ENCODE measurements around the gene NTS.

The NTS gene, protein sequence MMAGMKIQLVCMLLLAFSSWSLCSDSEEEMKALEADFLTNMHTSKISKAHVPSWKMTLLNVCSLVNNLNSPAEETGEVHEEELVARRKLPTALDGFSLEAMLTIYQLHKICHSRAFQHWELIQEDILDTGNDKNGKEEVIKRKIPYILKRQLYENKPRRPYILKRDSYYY

DNA sequence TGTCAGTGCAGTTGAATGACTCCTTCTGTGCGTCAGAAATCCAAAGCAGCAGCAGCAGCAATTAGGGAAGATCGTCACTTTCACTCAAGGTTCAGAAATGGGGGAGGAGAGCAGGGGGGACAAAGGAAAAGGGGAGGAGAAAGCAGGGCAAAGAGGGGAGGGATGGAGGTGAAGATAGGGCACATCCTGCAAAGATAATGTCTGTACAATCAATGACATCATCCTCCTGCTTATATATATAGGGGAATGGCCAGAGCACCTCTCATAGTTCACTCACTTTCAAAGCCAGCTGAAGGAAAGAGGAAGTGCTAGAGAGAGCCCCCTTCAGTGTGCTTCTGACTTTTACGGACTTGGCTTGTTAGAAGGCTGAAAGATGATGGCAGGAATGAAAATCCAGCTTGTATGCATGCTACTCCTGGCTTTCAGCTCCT, at the start of gene NTS:
Gene NTS (plus strand): TSS at position 265 of the 431 bp plus-strand sequence. CDS start 109 bp downstream, at position 374.
- no peak for DNase-seq

DNA sequence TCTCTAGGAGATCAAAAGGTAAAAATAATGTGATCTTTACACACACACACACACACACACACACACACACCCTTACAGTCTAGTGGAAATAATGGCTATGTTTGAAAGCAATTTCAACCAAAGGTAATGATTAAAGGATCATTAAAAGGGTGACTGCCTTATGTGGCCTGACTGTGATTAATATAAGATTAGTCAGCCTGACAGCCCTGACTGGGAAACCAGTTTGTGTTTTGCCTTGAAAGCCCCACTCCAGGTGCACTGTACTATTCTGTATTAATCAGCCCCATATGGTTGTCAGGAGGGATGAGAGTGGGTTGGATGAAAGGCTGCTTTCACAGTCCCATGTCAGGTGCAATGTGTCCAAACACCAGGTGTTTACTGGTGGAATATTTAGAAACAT, 48.3 kb upstream of the NTS start:
- no peak for DNase-seq

DNA sequence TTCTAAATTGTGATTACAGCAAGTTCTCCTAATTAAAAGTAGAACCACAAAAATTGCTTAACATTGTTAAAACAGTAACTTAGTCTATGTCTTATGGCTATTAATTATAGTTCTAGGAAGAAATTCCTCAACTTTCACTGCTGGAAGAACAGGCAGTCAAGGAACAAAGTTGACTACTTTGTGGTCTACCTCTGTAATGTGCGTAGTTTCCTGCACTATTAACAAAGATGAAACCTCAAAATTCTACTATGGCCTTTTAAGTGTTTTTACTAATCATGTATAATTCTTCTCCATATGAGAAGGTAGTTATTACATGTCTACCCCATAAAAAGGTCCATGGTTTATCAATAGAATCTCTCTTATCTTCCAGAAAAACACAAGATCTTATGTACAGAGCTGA, 45.5 kb upstream of the NTS start:
- DNase-seq: no peak

DNA sequence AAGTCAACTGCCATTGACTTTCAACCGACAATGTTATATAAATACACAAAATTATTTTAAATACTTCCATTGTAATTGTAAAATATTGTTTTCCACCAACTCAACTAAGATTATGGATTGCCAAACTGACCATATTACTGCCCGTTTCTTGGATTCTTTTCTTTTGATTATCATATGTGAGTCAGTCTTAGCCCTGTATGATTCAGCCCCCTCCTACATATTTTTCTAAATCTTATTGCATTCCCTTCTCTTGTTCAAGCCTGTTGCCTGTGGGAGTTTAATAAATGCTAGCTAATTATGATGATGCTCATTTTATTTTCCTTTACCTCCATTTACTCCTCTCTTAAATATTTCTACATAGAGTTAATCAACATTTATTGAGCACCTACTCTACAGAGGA, 44.7 kb upstream of the NTS start:
- DNase-seq: no peak

DNA sequence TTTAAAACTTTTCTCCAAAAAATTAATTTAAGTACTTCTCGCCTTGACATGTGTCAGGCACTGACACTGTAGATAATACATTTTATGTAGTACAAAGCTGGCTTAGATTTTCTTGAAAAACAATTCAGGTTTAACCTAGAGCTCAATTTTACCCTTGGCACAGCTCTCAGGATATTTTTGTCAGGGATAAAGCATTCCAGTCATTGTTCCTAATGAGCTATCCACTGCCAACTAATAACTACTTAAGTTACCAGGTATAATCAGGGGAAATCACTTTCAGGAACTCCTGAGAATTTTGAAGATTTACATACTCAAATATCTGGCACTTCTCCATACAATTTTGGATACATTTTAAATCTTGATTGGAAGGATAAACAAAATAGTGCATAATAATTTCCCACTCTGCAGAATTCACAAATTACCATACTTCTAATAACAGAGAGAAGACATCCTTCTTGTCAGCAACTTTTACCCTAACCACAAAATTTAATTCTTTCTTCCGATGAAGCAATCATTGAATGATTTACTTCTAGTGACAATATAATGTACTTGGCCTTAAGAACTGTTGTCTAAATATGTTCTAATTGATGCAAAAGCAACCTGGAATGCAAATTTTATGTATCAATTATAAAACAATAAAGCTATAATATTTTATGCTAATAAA, 42.6 kb upstream of the NTS start:
- no peak for DNase-seq

DNA sequence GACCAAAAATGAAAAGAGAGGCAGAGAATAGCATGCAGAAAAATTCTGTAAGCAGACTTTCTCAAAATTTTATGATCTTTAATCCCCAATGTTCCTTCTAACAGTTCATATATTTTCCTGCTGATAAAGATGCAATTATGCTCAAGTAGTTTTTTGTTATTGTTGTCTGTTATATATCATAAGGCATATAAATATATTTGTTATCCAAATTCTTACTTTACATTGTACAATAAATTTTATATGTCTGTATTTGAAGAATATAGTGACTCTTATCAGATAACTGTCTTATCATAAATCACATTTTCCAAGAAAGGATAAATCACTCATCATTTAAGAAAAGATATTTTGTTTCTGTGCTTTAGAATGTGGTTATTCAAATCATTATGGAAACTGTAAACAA, 40.5 kb upstream of the NTS start:
- no peak for DNase-seq

DNA sequence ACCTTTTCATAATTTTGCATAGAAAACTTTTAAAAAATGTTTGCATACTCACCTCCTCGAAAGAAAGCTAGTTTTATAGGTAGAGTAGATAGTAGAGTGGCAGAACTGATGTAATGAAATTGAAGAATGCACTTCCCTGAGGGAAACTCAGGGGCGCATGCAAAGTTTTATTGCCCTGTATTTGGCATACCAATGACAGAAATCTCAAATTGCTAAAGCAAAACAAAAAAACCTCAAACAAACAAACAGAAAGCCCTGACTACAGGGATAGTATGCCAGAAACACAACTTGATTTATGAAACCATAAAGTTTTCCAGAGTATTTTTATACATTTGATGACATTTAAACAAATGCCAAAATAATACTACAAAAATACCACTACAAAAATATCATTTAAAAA, 39.7 kb upstream of the NTS start:
- no peak for DNase-seq

GRCh38 chr12:85835426-85836196, 38.5 kb upstream of the NTS start:
- DNase-seq: no peak

- DNase-seq: no peak
Observed at GRCh38 chr12:85836197-85837090, 37.7 kb upstream of the NTS start, which contains the start of gene RASSF9. RASSF9 (minus strand) TSS chr12:85836409; CDS start chr12:85836201, 208 bp downstream.

DNA sequence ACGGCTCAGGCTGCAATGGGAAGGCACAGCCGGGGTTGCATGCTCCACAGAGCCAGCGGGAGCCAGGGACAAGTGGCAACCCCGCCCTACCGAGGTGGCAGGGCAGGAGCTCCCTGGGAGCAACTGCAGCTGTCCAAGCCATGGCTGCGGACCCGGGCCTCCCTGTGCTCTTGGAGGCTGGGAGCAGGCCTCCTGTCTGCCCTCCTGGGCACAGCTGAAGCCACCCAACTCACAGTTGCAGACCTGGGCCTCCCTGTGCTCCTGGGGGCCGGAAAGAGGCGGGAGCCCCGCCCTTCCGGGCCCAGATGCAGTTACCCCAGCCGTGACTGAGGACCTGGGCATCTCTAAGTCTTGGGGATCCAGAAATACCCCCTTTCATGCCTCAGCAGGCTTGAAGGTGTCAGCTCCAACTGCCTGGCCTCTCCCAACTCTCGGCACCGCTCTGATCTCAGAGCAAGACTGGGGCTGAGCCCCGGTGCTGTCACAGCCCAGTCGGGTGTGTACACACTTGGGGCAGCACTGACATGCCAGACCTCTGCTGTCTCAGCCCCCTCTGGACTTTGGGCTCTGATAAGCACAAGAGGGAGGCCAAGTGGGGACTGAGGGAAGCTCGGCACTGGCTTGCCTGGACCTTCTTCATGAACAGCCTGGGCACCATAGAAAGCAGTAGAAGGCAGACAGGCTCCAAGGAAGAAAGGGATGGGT, 30.3 kb upstream of the NTS start:
- DNase-seq: no peak

GRCh38 chr12:85849344-85849743, 24.8 kb upstream of the NTS start:
- no peak for DNase-seq

- no peak for DNase-seq
Observed at GRCh38 chr12:85855305-85855704, 18.8 kb upstream of the NTS start.

DNA sequence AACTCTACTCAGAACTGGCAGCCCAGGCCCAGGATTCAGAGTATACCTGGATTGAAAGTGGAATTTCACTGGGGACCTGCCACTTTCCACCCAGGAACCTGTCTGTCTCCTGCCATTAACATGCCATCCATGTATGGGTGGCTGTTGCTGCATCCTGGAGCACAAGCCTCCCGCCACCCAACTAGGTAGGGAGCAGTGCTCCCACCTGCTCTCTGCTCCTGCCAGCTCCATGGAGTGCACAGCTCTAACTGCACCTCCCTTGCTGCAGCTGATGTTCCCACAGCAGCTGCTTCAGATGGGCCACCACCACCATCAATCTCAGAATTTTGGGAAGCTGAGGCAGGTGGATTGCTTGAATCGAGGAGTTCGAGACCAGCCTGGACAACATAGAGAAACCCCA, 17.1 kb upstream of the NTS start:
- no peak for DNase-seq

DNA sequence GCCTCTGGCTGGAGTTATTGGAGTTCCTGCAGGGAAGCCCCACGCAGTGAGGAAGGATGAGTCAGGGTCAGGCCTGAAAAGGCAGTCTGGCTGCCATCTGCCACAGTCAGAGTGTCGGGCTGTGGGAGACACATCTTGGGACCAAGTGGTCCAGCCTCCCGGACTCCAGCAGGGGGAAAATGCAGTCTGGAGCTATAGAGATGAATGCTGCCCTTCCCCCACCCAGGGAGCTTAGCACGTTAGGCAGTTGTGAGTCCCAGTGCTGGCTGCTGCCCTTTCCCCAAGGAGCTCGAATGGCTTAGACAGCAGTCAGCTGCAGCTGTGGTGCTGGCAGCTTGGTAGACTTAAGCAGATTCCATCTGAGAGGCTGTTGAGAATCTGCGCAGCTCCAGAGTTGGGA, 8.2 kb upstream of the NTS start:
- no peak for DNase-seq

DNA sequence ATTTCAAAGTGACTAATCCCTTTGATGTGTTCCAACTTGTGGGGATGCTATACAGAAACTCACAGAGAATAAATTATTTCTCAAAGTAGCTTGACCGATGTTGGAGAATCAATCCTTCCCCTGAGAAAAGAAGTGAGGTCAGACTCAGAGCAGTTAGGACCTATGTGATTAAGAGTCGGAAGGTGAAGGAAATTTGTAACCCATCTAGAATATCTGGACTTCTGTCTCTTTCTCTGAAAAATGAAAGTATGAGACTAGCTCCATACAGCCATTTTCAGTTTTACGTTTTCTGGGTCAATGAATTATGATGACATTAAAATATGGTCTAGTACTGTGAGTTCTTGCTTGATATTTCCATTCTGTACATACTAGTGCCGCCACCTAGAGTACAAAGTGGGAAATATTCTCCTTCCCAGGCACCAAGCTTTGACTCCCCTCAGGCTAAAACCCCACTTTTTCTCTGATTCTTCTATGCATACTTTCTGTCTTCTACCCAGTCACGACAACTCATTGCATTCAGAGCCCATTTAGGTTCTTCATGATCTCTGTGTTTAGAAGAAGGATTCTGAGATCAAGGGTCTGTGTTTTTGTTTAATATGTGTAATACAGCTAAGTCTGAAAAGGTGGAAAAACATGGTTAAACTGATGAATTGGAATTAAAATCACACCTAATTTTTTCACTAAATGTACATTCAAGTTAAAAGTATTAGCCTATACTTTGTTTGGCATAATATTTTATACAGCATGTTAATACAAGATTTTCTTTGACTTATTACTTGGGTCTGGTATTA, 6.9 kb upstream of the NTS start:
- DNase-seq: peak; percentile 19

- peak; percentile 50 for DNase-seq
Observed at GRCh38 chr12:85872497-85873091, 1.5 kb upstream of the NTS start.

GRCh38 chr12:85877459-85877858, 3.4 kb downstream of the NTS start:
- DNase-seq: no peak

GRCh38 chr12:85883763-85884162, 9.7 kb downstream of the NTS start:
- no peak for DNase-seq

- DNase-seq: no peak
Observed at GRCh38 chr12:85894653-85895052, 20.6 kb downstream of the NTS start.

DNA sequence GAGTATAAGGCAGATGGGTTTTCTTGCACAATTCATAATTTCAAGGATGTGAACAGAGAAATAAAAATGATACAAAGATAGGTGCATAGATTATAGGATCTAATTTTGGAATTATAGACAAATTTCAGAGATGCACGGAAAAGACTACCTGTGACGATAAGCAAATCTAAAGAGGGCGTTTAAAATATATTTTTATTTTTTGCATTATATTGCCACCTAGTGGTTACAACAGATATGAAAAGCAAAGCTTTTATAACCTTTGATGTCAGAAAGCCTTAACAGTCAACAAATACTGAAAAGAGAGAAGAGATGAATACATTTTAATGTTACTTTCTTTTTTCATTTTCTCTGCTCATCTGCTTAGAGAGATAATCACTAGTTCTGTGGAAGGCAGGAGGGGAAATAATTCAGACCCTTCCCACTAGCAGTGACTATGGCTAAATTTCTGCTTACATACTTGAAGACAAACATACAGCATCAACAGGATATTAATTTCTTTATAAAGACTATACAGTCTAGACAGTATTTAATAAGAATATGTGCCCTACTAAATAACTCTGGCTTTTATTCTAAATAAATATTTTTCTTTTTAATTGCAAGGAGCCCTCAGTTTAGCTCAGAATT, 46.3 kb downstream of the NTS start:
- peak; percentile 37 for DNase-seq

All from NCI-H2029 (cell line).